K562 (cell line): ENCODE data around the gene HKDC1. TPM values are rescaled to one million over a fixed set of nuclear protein-coding genes. Genes with fewer than 3 reads are reported as not detected.
A peak's percentile ranks its signal among the peaks of the same experiment; 100 is the strongest.

Experiments
- CAMTA2 ChIP-seq: fragments of 250-450 bp; sonication (Bioruptor Pico); conservative IDR thresholded peaks from 2 replicates; pipeline ENCODE4 v1.5.1; 2022
- DPF2 ChIP-seq: fragments of 450-650 bp; IDR thresholded peaks from 2 replicates; pipeline ENCODE4 v1.6.1; 2016
- MAFG ChIP-seq: fragments of 450-650 bp; conservative IDR thresholded peaks from 2 replicates; pipeline ENCODE4 v1.6.1; 2016; ENCODE audit warnings: missing genetic modification characterization, missing compliant biosample characterization
- MEF2D ChIP-seq: conservative IDR thresholded peaks from 2 replicates; pipeline ENCODE4 v1.6.1; 2016; ENCODE audit warnings: low read depth, missing genetic modification characterization, missing compliant biosample characterization
- NR4A1 ChIP-seq, 2 experiments: fragments of 250-450 bp in 1 of 2; fragments of 450-650 bp in 1 of 2; sonication (Bioruptor Pico) in 1 of 2; IDR thresholded peaks; 2 replicates each; pipeline versions ENCODE4 v1.4.0 to v1.6.1; 2016 to 2020; ENCODE audit warnings: mild to moderate bottlenecking in 2 of 2, missing compliant biosample characterization in 1 of 2, missing genetic modification characterization in 1 of 2, moderate library complexity in 1 of 2
- STAG1 ChIP-seq: sonication (generic); formaldehyde crosslinking; IDR thresholded peaks from 2 replicates; pipeline ENCODE4 v1.5.0; 2020; ENCODE audit warnings: missing genetic modification reagents, borderline replicate concordance
- SUPT5H ChIP-seq: fragments of 450-650 bp; IDR thresholded peaks from 2 replicates; pipeline ENCODE4 v1.6.1; 2016
- TAF7 ChIP-seq: fragments of 450-650 bp; IDR thresholded peaks from 2 replicates; pipeline ENCODE4 v1.6.1; 2016; ENCODE audit warnings: missing genetic modification characterization, missing compliant biosample characterization
- TFAM ChIP-seq: fragments of 250-450 bp; sonication (Bioruptor Pico); conservative IDR thresholded peaks from 2 replicates; pipeline ENCODE4 v1.5.0; 2021; ENCODE audit warnings: mild to moderate bottlenecking, moderate library complexity
- TRIM24 ChIP-seq, 2 experiments: fragments of 450-650 bp; IDR thresholded peaks; 2 replicates each; pipeline ENCODE4 v1.6.1; 2016
- ZNF41 ChIP-seq: fragments of 250-450 bp; sonication (Bioruptor Pico); conservative IDR thresholded peaks from 2 replicates; pipeline ENCODE4 v1.4.0; 2020; ENCODE audit warnings: mild to moderate bottlenecking
- ZNF561 ChIP-seq: fragments of 450-650 bp; formaldehyde crosslinking; conservative IDR thresholded peaks from 2 replicates; pipeline ENCODE4 v1.4.0; 2020; ENCODE audit warnings: mild to moderate bottlenecking, moderate library complexity
- polyA plus RNA-seq, 8 experiments: library from polyadenylated mRNA; depleted of rRNA in 4 of 8; stranded (reverse) in 5 of 8; unstranded in 3 of 8; fragments of >200 nt; fragmentation: Nextera tagmentation in 2 of 8; fragmentation: Illumina TruSeq in 1 of 8; extraction: Ambion mirVana in 2 of 8; extraction: Trizol in 1 of 8; gene quantifications; 2 replicates each; pipeline versions ENCODE4 v1.2.1 to v1.2.3, GENCODE V29; 2011 to 2014; ENCODE audit warnings: inconsistent platforms in 1 of 8, missing spikeins in 1 of 8
- total RNA-seq, 7 experiments: library from RNA; depleted of rRNA in 6 of 7; stranded (reverse); fragments of >200 nt in 6 of 7; fragmentation: Illumina TruSeq in 2 of 7; extraction: Trizol in 2 of 7; gene quantifications; 2 replicates each; pipeline versions ENCODE4 v1.2.1 to v1.2.3, GENCODE V29; 2011 to 2021; ENCODE audit warnings: low replicate concordance in 1 of 7
- TF ChIP-seq, protein P1 (sequence below): IDR thresholded peaks from 3 replicates; pipeline ENCODE4 v1.6.1; 2011; ENCODE audit warnings: borderline replicate concordance, mild to moderate bottlenecking, moderate library complexity; ENCODE audit not compliant: insufficient read length; ENCODE audit errors: extremely low read depth
- TF ChIP-seq, protein P2 (sequence below): sonication (generic); formaldehyde crosslinking; IDR thresholded peaks from 2 replicates; pipeline ENCODE4 v1.8.0; 2022; ENCODE audit warnings: missing genetic modification reagents, mild to moderate bottlenecking, borderline replicate concordance
- TF ChIP-seq, protein P3 (sequence below): fragments of 250-450 bp; sonication (Bioruptor Pico); IDR thresholded peaks from 2 replicates; pipeline ENCODE4 v1.8.0; 2021; ENCODE audit warnings: moderate library complexity, mild to moderate bottlenecking, inconsistent platforms
- TF ChIP-seq, protein P4 (sequence below): fragments of 450-650 bp; conservative IDR thresholded peaks from 2 replicates; pipeline ENCODE4 v1.6.1; 2016; ENCODE audit warnings: missing genetic modification characterization, low read depth, mild to moderate bottlenecking, control low read depth, missing compliant biosample characterization
- TF ChIP-seq, protein P5 (sequence below): fragments of 250-450 bp; sonication (Bioruptor Pico); IDR thresholded peaks from 2 replicates; pipeline ENCODE4 v1.5.0; 2021; ENCODE audit warnings: mild to moderate bottlenecking, moderate library complexity

HKDC1 gene
- total and polyA plus RNA-seq, 9 of the 15 experiments (the other 6 are each of a cell fraction or from before 2014, with no cell fraction given), result 0.04 to 0.22 (median 0.11) TPM; not detected in 5

DNA sequence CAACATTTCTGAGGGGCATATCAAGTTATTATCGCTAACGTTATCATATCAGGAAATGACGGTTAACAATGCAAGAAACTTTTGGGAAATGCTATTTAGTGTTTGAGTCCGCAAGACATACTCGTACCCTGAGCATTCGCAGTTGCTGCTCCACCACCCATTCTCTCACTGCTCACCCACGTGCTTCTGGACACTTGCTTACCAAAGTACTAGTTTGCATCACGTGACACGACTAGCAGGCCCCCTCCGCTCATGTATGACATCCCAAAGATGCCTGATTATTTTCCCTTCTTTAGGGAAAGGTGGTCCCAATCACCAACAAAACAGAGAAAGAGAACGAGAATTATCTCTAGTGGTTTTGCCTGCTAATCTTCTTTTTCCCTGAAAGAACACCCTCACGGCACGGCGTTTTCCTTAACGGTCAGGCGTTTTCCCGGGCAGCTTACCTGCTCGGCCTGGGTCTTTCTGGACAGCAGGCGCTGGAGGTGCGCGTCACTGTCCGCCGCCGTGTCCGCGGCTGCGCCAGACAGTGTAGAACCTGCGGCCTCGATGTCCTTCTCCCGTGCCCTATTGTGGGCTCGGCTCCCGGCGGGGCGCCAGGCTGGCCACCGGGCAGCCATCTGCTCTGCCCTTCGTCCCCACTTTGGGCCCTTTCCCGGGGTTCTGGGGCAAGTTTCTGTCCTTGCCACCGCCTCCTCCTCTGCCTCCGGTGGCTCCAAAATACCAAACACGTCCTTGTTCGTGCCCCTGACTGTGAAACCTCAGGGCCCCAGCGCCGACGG, 40.2 kb upstream of the HKDC1 start, which contains the start of gene SUPV3L1 (continued):
- TF ChIP-seq, protein P1, sequence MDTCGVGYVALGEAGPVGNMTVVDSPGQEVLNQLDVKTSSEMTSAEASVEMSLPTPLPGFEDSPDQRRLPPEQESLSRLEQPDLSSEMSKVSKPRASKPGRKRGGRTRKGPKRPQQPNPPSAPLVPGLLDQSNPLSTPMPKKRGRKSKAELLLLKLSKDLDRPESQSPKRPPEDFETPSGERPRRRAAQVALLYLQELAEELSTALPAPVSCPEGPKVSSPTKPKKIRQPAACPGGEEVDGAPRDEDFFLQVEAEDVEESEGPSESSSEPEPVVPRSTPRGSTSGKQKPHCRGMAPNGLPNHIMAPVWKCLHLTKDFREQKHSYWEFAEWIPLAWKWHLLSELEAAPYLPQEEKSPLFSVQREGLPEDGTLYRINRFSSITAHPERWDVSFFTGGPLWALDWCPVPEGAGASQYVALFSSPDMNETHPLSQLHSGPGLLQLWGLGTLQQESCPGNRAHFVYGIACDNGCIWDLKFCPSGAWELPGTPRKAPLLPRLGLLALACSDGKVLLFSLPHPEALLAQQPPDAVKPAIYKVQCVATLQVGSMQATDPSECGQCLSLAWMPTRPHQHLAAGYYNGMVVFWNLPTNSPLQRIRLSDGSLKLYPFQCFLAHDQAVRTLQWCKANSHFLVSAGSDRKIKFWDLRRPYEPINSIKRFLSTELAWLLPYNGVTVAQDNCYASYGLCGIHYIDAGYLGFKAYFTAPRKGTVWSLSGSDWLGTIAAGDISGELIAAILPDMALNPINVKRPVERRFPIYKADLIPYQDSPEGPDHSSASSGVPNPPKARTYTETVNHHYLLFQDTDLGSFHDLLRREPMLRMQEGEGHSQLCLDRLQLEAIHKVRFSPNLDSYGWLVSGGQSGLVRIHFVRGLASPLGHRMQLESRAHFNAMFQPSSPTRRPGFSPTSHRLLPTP, result no peak
- TF ChIP-seq SUPT5H, result peak; percentile 88
- TF ChIP-seq, protein P2, sequence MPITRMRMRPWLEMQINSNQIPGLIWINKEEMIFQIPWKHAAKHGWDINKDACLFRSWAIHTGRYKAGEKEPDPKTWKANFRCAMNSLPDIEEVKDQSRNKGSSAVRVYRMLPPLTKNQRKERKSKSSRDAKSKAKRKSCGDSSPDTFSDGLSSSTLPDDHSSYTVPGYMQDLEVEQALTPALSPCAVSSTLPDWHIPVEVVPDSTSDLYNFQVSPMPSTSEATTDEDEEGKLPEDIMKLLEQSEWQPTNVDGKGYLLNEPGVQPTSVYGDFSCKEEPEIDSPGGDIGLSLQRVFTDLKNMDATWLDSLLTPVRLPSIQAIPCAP (CRISPR knock-in tag), result 0 out of 2 replicates have a peak, but pooled peaks have one; percentile 63
- TF ChIP-seq, protein P3, sequence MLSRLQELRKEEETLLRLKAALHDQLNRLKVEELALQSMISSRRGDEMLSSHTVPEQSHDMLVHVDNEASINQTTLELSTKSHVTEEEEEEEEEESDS (CRISPR knock-in tag), result no peak
- no peak for TF ChIP-seq TFAM
- TF ChIP-seq, protein P4, sequence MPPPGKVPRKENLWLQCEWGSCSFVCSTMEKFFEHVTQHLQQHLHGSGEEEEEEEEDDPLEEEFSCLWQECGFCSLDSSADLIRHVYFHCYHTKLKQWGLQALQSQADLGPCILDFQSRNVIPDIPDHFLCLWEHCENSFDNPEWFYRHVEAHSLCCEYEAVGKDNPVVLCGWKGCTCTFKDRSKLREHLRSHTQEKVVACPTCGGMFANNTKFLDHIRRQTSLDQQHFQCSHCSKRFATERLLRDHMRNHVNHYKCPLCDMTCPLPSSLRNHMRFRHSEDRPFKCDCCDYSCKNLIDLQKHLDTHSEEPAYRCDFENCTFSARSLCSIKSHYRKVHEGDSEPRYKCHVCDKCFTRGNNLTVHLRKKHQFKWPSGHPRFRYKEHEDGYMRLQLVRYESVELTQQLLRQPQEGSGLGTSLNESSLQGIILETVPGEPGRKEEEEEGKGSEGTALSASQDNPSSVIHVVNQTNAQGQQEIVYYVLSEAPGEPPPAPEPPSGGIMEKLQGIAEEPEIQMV (tag), result peak; percentile 17; the same call in 1 of the 2 replicates
- TF ChIP-seq TRIM24 (IDR thresholded peaks at IDR 0.05), result no peak; a peak in 1 of 4 replicates
- peak; percentile 67; the same call in 1 of the 2 replicates for TF ChIP-seq MEF2D (tag)
- TF ChIP-seq MAFG, result no peak
- peak; percentile 75; the same call in 1 of the 2 replicates for TF ChIP-seq ZNF41 (CRISPR knock-in tag)
- no peak; the same call in 1 of the 2 replicates for TF ChIP-seq TAF7 (tag)
- TF ChIP-seq NR4A1 (CRISPR knock-in tag; IDR thresholded peaks at IDR 0.05), result 0 out of 2 replicates have a peak, but pooled peaks have one; percentile 54
- peak; percentile 90 for TF ChIP-seq NR4A1 (tag; IDR thresholded peaks at IDR 0.05)
- no peak for TF ChIP-seq STAG1
- TF ChIP-seq, protein P5, sequence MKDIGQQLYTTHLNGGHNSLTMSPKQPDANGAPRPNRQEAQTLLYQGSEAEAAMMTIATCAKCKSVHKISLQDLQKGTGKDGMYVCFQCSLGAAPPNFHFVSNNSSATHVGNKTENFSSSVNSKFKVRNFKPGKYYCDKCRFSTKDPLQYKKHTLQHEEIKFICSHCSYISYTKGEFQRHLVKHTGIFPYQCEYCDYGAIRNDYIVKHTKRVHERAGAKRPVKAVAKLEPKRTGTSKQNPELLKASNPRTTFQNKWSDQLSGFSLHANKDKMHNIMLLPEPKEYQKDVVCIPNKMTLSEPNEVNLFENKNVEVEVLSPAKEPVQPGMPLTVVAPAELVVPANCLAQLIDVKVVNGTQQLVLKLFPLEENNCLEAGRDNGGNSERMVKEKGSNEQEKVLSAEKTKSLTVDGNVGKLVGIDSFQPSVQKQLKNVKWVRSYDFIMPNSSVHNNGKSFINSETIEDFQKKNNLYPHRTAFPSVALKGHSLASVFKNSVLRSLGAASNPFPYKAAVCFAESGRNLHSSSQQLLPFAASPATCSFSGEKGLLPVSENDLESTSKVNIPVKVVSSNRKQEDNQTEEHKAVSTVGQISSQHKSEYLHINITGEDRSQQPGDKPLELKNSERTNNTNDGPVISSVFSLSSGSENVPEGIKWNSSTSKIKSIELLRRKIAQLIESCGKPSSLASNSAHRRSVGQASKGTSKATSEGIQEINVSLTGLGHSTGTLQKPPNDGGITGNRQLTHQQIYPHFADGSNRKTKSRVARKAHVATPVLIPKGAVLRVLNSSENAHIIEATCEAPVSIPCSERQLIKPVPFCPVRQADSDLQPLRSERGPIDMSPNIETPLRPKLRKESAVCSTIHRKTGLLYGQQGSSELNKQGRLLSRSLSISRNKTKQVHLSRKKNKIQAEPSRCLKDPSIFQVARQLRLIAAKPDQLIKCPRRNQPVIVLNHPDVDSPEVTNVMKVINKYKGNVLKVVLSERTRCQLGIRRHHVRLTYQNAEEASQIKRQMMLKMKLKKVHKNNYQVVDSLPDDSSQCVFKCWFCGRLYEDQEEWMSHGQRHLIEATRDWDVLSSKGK (CRISPR knock-in tag), result no peak
- TF ChIP-seq CAMTA2 (CRISPR knock-in tag), result no peak
- peak; percentile 46 for TF ChIP-seq DPF2
- no peak for TF ChIP-seq ZNF561 (CRISPR knock-in tag)
